Heart right ventricle (tissue), 16 donors: ENCODE data around the gene ZNF408. TPM values are rescaled to one million over a fixed set of nuclear protein-coding genes. Genes with fewer than 3 reads are reported as not detected.
A peak's percentile ranks its signal among the peaks of the same experiment; 100 is the strongest.

Experiments
- ATAC-seq, 8 donors: fragments of 200-7000 bp; cut with Tn5 transposase; one replicate each; pipeline ENCODE4 v1.9.1; 2020; ENCODE audit warnings: mild to moderate bottlenecking in 8 of 8, moderate library complexity in 8 of 8, moderate number of reproducible peaks in 1 of 8
- DNase-seq, 2 donors: peaks; one replicate each; pipeline ENCODE4 v3.0.0-alpha.2; 2020
- H3K27ac ChIP-seq, 10 donors: fragments of 200-600 bp; sonication (generic) in 2 of 10; one replicate each; pipeline versions ENCODE4 v1.5.0 to v1.8.0; 2020 to 2022; ENCODE audit warnings: mild to moderate bottlenecking in 3 of 10
- H3K27me3 ChIP-seq, 7 donors: fragments of 200-600 bp; one replicate each; pipeline ENCODE4 v1.8.0; 2021 to 2022; ENCODE audit warnings: mild to moderate bottlenecking in 2 of 7
- H3K36me3 ChIP-seq, 9 donors: fragments of 200-600 bp; sonication (generic) in 1 of 9; one replicate each; pipeline versions ENCODE4 v1.5.0 to v1.8.0; 2020 to 2022; ENCODE audit warnings: mild to moderate bottlenecking in 2 of 9
- H3K4me1 ChIP-seq, 9 donors: fragments of 200-600 bp; sonication (generic) in 1 of 9; one replicate each; pipeline versions ENCODE4 v1.5.0 to v1.8.0; 2020 to 2022; ENCODE audit warnings: mild to moderate bottlenecking in 4 of 9
- H3K4me3 ChIP-seq, 10 donors: fragments of 200-600 bp; sonication (generic) in 2 of 10; one replicate each; pipeline versions ENCODE4 v1.5.0 to v1.8.0; 2020 to 2022; ENCODE audit warnings: mild to moderate bottlenecking in 7 of 10, moderate library complexity in 2 of 10
- H3K9me3 ChIP-seq, 11 donors: fragments of 200-600 bp in 10 of 11; sonication (generic) in 2 of 11; one replicate each; pipeline versions ENCODE4 v1.5.0 to v1.8.0; 2013 to 2022; ENCODE audit warnings: mild to moderate bottlenecking in 2 of 11, control low read depth in 1 of 11, moderate library complexity in 1 of 11
- CTCF ChIP-seq, 9 donors: fragments of 200-600 bp; sonication (generic) in 2 of 9; IDR thresholded peaks; one replicate each; pipeline versions ENCODE4 v1.5.0 to v1.8.0; 2021 to 2022; ENCODE audit warnings: antibody characterized with exemption in 9 of 9, mild to moderate bottlenecking in 5 of 9, moderate library complexity in 1 of 9
- WGBS, 2 donors: extraction: QIAGEN DNeasy Blood & Tissue Kit; methylation state at CpG; one replicate each; pipeline ENCODE4 v1.1.7; 2013; ENCODE audit warnings: inconsistent platforms in 1 of 2; 5-methylcytosine and 5-hydroxymethylcytosine counted together
- intact Hi-C, 10 donors: fragments of 100-400 bp; cut with DNase I; formaldehyde crosslinking; loops; one replicate each; pipeline versions ENCODE4 v1.11.1 to v1.14.2; 2022
- polyA plus RNA-seq, 2 donors: library from polyadenylated mRNA; stranded (reverse); fragments of 200-250 nt; gene quantifications; one replicate each; pipeline ENCODE4 v1.2.3, GENCODE V29; 2013
- total RNA-seq, 10 donors: library from RNA; stranded (reverse); fragmentation: NEBNext Ultra II Directional in 3 of 10; extraction: Animal tissue kit (Norgen Biotek cat#: 25700) in 3 of 10; gene quantifications; one replicate each; pipeline versions ENCODE4 v1.2.1 to v1.2.4, GENCODE V29; 2021 to 2023
- donor health status: Arrhythmogenic right ventricular cardiomyopathy.
- donor health status: ischemic (EF 13 %, LVEDD 7.1; RV severe dilation, severe dysfunction).
- donor health status: healthy with polysubstance abuse.
- donor health status: DM: no; HTN: yes; CAD: no.
- donor health status: DM: no; HTN: no; CAD: no.
- donor health status: ischemic (EF 25% LVEDD 6.9; RV normal size, moderate dysfunction).
- donor health status: ischemic (EF 25% LVEDD 5.7; RV mildly dilated, moderate dysfunction).
- donor health status: healthy.
- donor health status: DM: yes; HTN: yes; CAD: no.
- donor health status: Ischemic cardiomyopathy.
- donor health status: ischemic (EF 35%, LVEDD 5.7; RV mildly dilated, moderate dysfunction).
- donor health status: nonischemic (EF 11% LVEDD 7.7; RV severe dilation, severe dysfunction).
- donor health status: DM: yes; HTN: yes; CAD: no.
- donor health status: PGD.
- donor health status: ischemic (EF 29% LVEDD 5.4; RV normal size, mild dysfunction).
- donor health status: nonischemic (EF 23%, LVEDD 6.1; RV moderate dilation, normal function).

The ZNF408 gene
- total and polyA plus RNA-seq, 12 donors, result 5.0 to 8.9 (median 6.7) TPM

GRCh38 chr11:46695345-46696211 lies 5.3 kb upstream of the ZNF408 start:
- peaks cover 0 to 73% (median 32%) of the 10 kb centered on the region in 9 donors for H3K36me3 ChIP-seq
- ATAC-seq, result peak in 1 of 8 donors; percentile 2
- WGBS, 2 donors, result 76 to 80% methylated on average over 12 of the region's 12 CpGs
- intact Hi-C loops, result loop anchor here in 2 of 10 donors (2.0 to 10.0 kb wide), 2 partner anchors 47 to 81 kb away; partner anchors contain the start of genes ATG13 (in 1 of the 2) and HARBI1 (in 1 of the 2)
- peaks cover 28 to 69% (median 60%) of the 10 kb centered on the region in 9 donors for H3K4me1 ChIP-seq
- TF ChIP-seq CTCF (IDR thresholded peaks at IDR 0.05), result no peak
- peak overlapping the region; percentile 31 to 96 (median 78) for H3K27ac ChIP-seq
- DNase-seq, result no peak
- no peak overlapping the region for H3K4me3 ChIP-seq
- no peaks in the 10 kb centered on the region for H3K9me3 ChIP-seq
- H3K27me3 ChIP-seq, result no peaks in the 10 kb centered on the region

GRCh38 chr11:46696212-46696558 lies 4.6 kb upstream of the ZNF408 start:
- H3K36me3 ChIP-seq, result peaks cover 0 to 67% (median 32%) of the 10 kb centered on the region in 9 donors

GRCh38 chr11:46697303-46697702 lies 3.5 kb upstream of the ZNF408 start:
- Histone ChIP-seq H3K36me3 (peaks cover 0 to 63% (median 26%) of the 10 kb centered on the region in 9 donors), H3K27ac (peak overlapping the region in 9 of 10 donors; percentile 31 to 96 (median 83)), H3K4me3 (peak overlapping the region in 1 of 10 donors; percentile 12), H3K27me3 (no peaks in the 10 kb centered on the region), H3K4me1 (peaks cover 28 to 80% (median 70%) of the 10 kb centered on the region in 9 donors), H3K9me3 (no peaks in the 10 kb centered on the region)
- ATAC-seq (peak in 5 of 8 donors; percentile 7 to 35 (median 17)), DNase-seq (peak in 1 of 2 donors; percentile 61)
- 18 to 49% methylated on average over 3 of the region's 3 CpGs for WGBS, 2 donors
- intact Hi-C loops, result loop anchor here in 2 of 10 donors (2.0 to 10.0 kb wide), 2 partner anchors 49 to 83 kb away; partner anchors contain the start of genes ATG13 (in 1 of the 2) and HARBI1 (in 1 of the 2)
- no peak for TF ChIP-seq CTCF (IDR thresholded peaks at IDR 0.05)

More at GRCh38 chr11:46696212-46696558, 4.6 kb upstream of the ZNF408 start:
- H3K4me1 ChIP-seq, result peaks cover 28 to 69% (median 60%) of the 10 kb centered on the region in 9 donors
- no peaks in the 10 kb centered on the region for H3K9me3 ChIP-seq
- TF ChIP-seq CTCF (IDR thresholded peaks at IDR 0.05), result no peak
- H3K27me3 ChIP-seq, result no peaks in the 10 kb centered on the region
- ATAC-seq, result peak; percentile 6 to 78 (median 58)
- H3K27ac ChIP-seq, result peak overlapping the region; percentile 50 to 96 (median 81)
- intact Hi-C loops, result loop anchor here in 2 of 10 donors (2.0 to 10.0 kb wide), 2 partner anchors 47 to 81 kb away; partner anchors contain the start of genes ATG13 (in 1 of the 2) and HARBI1 (in 1 of the 2)
- H3K4me3 ChIP-seq, result no peak overlapping the region
- WGBS, 2 donors, result 53 to 63% methylated on average over 11 of the region's 11 CpGs
- DNase-seq, result peak; percentile 78 to 82

GRCh38 chr11:46697723-46698122 lies 3.1 kb upstream of the ZNF408 start:
- Histone ChIP-seq H3K4me1 (peaks cover 28 to 84% (median 74%) of the 10 kb centered on the region in 9 donors), H3K27me3 (no peaks in the 10 kb centered on the region), H3K36me3 (peaks cover 0 to 63% (median 29%) of the 10 kb centered on the region in 9 donors), H3K9me3 (no peaks in the 10 kb centered on the region), H3K27ac (peak overlapping the region in 9 of 10 donors; percentile 31 to 96 (median 83)), H3K4me3 (peak overlapping the region in 2 of 10 donors; percentile 10 to 12)
- DNase-seq, result no peak
- no peak for TF ChIP-seq CTCF (IDR thresholded peaks at IDR 0.05)
- WGBS, 2 donors, result 21 to 25% methylated on average over 2 of the region's 2 CpGs
- intact Hi-C loops, result loop anchor here in 2 of 10 donors (2.0 to 10.0 kb wide), 2 partner anchors 49 to 83 kb away; partner anchors contain the start of genes ATG13 (in 1 of the 2) and HARBI1 (in 1 of the 2)
- ATAC-seq, result no peak
